NCI-H1694 (cell line): Measurements from ENCODE around the gene NBEAL2.
"Not testable (repeated sequence)": the region's sequence is repeated elsewhere in the genome, so short reads cannot be mapped to it uniquely, and the experiment has no call there.

Source experiments
- DNase-seq: peaks from one replicate; lab custom pipeline; 2025; lab: John Stamatoyannopoulos, UW

The NBEAL2 gene

DNA sequence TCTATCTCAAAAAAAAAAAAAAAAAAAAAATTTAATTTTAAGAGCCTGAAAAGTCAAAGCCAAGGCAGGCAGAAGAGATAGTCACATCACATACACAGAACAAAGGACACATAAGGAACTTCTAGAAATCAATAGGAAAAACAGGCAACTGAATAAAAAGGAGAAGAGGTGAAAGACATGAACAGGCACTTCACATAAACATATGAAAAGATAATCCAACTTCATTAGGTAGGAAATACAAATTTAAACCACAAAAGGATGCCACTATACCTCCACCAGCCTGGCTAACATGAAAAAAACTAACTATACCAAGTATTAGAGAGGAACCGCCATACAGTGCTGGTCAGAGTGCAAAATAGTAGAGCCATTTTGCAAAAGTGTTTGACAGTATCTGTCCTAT, 17.0 kb upstream of the NBEAL2 start:
- DNase-seq: no peak

GRCh38 chr3:46962990-46963389, 16.5 kb upstream of the NBEAL2 start:
- no peak for DNase-seq

DNA sequence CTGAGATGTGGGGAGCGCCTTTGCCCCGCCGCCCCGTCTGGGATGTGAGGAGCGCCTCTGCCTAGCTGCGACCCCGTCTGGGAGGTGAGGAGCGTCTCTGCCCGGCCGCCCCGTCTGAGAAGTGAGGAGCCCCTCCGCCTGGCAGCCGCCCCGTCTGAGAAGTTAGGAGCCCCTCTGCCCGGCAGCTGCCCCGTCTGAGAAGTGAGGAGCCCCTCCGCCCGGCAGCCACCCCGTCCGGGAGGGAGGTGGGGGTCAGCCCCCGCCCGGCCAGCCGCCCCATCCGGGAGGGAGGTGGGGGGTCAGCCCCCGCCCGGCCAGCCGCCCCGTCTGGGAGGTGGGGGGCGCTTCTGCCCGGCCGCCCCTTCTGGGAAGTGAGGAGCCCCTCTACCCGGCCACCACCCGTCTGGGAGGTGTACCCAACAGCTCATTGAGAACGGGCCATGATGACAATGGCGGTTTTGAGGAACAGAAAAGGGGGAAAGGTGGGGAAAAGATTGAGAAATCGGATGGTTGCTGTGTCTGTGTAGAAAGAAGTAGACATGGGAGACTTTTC, 15.4 kb upstream of the NBEAL2 start:
- DNase-seq: not testable (repeated sequence)

GRCh38 chr3:46965151-46965550, 14.3 kb upstream of the NBEAL2 start:
- no peak for DNase-seq

DNA sequence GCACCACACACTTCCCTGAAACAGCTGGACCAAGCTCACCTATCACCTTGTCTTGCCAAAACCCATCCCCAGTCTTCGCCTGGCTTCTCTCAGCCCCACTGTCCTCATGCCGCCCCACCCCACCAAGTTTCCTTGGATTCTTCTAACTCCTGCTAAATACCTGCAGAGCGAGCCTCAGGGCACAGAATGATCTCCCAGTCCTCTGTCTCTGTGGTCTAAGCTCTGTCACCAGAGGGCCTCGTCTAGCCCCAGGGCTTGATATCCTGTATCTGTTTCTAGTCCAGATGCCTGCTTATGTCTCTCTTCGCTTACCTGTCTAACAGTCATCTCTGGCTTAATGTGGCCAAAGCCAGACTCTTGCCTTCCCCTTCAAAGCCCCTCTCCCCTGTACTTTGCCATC, 12.7 kb upstream of the NBEAL2 start:
- no peak for DNase-seq

GRCh38 chr3:46968783-46969428, 10.6 kb upstream of the NBEAL2 start:
- DNase-seq: no peak

DNA sequence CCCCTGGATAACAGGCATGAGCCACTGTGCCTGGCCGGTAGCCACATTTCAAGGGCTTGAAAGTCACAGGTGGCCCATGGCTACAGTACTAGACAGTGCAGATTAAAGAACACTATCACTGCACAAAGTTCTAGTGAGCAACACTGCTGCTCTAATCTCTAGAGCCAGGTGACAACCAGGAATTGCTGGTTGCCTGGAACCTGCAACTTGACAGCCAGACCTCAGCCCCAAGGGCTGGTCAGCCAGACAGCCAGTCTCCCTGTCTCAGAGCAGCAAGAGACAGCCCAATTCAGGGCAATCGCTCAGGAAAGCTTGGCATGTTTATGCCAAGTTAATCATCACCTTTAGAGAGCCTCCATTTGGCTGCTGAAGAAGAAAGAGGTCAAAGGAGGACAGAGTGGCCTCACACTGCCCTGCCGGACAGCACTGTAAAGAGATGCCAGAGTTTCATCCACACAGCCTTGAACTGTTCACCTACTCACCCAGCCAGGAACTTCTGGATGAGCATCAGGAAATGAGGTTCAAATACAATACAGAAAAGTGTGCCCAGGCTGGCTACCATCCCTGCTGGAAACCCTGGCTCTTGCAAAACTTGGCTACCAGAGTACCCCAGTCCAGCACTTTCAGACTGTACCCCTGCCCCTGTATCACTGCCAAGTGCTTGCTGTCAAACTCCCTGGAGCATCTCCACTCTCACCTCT, 8.9 kb upstream of the NBEAL2 start:
- DNase-seq: no peak

- no peak for DNase-seq
Observed at GRCh38 chr3:46971151-46971550, 8.3 kb upstream of the NBEAL2 start.

GRCh38 chr3:46971742-46972141, 7.7 kb upstream of the NBEAL2 start:
- DNase-seq: no peak

GRCh38 chr3:46972396-46972795, 7.1 kb upstream of the NBEAL2 start:
- no peak for DNase-seq

DNA sequence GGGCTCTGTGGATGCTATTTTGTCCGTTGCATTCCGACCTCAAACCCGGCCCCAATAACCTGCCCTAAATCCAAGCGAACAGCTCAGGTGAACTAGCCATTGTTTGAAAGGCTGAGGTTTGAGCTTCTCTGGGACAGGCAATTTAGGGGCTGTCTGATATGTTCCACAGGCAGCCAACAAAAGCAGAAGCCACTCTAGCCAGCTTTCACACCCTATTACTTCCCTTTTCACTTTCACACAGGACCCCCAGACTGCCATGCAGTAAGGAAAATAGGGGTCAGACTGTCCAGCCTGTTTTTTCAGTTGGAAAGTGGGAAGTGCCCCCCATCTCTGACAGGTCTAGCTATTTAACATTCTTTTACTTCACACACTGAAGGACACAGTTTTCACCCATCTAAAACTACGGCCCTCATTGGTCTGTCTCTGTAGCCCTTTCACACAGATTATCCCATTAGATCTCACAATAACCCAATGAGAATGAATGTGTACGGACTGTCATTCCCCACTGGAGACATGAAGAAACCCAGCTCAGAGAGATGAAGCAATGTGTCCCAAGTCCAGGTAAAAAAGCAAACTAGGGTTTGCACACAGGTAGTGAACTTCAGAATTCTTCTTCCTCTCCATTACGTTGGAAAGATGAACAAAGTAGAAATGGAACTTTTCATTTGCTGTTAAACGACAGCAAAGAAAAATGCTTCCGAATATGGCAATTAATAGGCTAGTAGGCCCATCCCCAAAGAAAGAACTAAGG, 4.9 kb upstream of the NBEAL2 start:
- no peak for DNase-seq

DNA sequence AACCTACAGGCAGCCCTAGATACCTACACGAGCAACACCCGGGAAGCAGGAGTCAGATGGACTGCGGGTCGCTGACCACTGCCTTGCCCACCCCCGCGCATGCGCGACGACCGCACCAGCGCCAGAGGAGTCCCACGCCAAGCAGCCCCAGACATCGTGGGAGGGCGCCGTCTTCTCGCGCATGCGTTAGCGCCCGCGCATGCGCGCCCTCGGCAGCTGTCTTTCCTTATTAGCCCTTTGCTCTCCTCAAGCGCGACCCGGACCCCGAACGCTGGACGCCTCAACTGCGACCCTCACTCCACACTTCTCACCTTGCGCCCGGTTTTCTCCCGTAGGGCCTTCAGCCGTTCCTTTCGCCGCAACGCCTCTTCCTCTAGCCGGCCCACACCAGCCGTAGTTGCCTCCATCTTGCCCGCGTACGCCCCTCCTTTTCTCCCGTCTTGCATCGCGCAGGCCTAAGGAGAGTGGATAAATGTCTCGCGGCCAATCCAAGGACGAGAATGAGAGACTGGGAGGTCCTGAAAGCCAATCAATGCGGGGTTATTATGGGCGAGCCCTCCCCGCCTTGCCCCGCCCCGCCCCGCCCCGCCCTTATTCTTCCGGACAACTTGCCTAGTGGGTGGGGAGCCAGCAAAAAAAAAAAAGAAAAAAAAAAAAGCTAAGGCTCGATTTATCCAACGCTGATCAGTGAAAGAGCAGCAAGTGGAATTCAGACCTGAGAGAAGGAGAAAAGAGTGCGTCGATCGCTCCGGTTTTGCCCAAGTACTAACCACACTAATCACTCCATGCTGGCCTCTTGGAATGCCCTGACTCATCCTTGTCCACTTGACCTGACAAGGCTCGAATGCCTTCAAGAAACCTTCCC, 2.9 kb upstream of the NBEAL2 start, which contains the start of gene CCDC12:
TSS of gene CCDC12 (minus strand) at position 420 of the 865 bp plus-strand sequence. CDS start at position 407, 13 bp downstream.
- peak; percentile 82 for DNase-seq

GRCh38 chr3:46977811-46978195, 1.7 kb upstream of the NBEAL2 start:
- no peak for DNase-seq

GRCh38 chr3:46978381-46978780, 1.1 kb upstream of the NBEAL2 start:
- no peak for DNase-seq

GRCh38 chr3:46979958-46980497, 562 bp downstream of the NBEAL2 start:
- no peak for DNase-seq

DNA sequence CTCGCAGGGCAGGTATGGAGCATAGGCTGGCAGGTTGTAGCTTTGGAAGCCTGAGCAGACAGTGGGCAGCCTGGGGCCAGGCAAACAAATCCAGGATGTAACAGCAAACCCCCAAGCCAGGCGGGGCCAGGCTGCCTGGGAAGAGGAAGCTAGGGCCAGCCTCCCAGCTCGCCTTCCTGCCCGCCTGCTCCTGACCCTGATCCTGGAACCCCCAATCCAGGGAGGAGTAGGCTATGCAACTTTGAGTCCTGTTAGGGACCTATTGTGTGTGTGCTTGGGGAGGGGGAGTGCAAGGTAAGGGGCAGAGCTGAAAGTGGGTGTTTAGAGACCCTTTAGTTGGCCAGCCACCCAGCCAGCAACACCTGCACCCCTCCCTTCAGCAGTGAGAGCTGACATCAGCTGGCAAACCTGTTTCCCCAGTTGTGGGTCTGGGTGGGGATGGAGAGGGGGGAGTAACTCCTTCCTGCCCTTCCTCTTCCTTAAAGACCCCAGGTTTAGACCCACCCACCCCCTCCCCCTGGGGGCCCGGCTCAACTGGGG, 2.5 kb downstream of the NBEAL2 start:
- no peak for DNase-seq

DNA sequence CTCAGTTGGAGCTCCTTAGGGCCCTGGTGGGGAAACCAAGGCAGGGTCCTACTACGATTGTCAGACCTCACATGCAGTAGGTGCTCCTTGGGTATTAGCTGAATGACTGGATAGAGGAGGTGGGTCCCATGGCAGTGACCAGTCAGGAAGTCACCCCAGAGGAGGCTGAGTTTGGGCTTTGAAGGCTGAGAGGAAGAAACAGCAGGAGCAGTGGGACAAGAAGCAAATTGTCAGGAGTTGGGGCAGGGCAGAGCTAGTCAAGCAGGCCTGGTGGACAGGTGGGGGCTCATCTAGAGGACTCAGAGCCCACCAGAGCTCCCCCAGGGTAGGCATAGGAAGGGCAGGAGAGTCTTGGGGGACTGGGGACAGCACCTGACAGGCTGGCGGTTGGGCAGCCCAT, 3.1 kb downstream of the NBEAL2 start:
- no peak for DNase-seq

DNA sequence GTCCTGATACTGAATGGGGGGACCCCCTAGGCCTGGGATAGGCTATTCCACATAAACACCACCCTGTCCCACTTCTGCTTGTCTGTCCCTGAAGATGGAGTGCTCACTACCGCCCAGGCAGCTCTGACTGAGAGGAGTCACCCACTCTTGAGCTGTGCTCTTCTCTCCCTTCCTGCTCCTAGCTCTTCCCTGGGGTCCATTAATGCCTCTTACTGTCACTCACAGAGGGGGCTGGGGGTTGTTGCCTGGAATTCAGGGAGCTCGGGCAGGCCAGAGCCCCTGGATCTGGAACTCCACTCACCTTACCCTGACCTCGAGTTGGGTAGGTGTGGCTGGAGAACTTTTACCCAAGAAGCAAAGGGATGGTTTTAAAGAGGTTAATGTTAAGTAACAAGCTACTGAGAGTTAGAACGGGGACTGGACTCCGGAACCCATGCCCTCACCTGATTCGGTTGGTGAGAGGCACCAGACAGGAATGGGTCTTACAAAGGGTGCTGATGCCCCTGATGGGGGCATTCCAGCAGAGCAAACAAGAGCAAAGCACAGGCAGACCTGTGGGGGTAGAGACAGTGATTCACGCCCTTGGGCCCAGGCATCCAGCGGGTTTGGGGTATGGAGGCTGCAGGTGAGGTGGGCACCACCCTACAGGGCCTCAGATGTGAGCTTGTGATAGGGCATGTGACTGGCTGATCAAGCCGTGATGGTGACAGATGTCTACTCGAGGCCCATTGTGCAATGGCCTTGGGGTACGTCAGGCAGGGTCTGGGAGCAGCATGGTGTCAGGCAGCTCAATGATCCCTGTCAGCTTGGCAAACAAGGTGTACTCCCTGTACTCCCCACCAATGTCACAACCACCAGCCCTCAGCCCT, 5.4 kb downstream of the NBEAL2 start:
- DNase-seq: no peak

DNA sequence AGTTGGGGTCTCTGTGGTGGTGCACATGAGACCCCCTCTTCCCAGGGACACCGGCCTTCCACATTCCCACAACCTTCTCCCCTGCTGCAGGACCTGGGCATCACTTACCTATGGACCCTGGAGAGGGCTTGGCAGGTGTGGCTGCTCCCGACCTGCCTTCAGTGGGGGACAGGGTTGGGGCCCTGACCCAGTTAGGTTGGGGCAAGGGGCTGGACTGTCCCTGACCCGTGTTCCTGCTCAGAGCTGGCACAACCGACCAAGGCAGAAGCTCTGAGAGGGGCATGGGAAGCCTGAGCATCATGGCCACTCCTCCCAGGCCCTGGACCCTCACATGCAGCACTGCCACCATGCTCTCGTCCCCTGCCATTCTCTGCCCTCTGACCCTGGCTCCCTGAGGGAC, 6.1 kb downstream of the NBEAL2 start:
- no peak for DNase-seq

GRCh38 chr3:46986055-46986730, 6.7 kb downstream of the NBEAL2 start:
- no peak for DNase-seq
